GM12878 (cell line): ENCODE measurements around the gene DEF6. TPM values are rescaled to one million over a fixed set of nuclear protein-coding genes. Genes with fewer than 3 reads are reported as not detected.

Experiments
- BCL11A ChIP-seq: IDR thresholded peaks from 2 replicates; pipeline ENCODE4 v1.6.1; 2011; ENCODE audit warnings: low read depth, low read length
- CREM ChIP-seq: IDR thresholded peaks from 2 replicates; pipeline ENCODE4 v1.6.1; 2014; ENCODE audit warnings: antibody characterized with exemption, low read depth
- EZH2 ChIP-seq: IDR thresholded peaks from 2 replicates; pipeline ENCODE4 v1.6.1; 2012; ENCODE audit warnings: low read depth, mild to moderate bottlenecking, control low read depth, inconsistent platforms, low read length, borderline replicate concordance; ENCODE audit not compliant: control insufficient read depth
- FOS ChIP-seq: IDR thresholded peaks from 3 replicates; pipeline ENCODE4 v1.6.1; 2011; ENCODE audit warnings: borderline replicate concordance; ENCODE audit not compliant: insufficient read length; ENCODE audit errors: extremely low read depth
- HCFC1 ChIP-seq: fragments of 150-350 bp; IDR thresholded peaks from 2 replicates; pipeline ENCODE4 v1.6.1; 2014; ENCODE audit warnings: low read length
- HDAC6 ChIP-seq: fragments of 200-600 bp; sonication (generic); IDR thresholded peaks from one replicate; pipeline ENCODE4 v1.8.0; 2017; ENCODE audit warnings: antibody characterized with exemption; ENCODE audit not compliant: unreplicated experiment
- HDGF ChIP-seq: fragments of 450-650 bp; IDR thresholded peaks from 2 replicates; pipeline ENCODE4 v1.6.1; 2016; ENCODE audit warnings: antibody characterized with exemption
- IRF4 ChIP-seq: IDR thresholded peaks from 2 replicates; pipeline ENCODE4 v1.6.1; 2011; ENCODE audit warnings: low read depth, low read length
- MTA2 ChIP-seq: fragments of 450-650 bp; IDR thresholded peaks from 2 replicates; pipeline ENCODE4 v1.6.1; 2016; ENCODE audit warnings: low read depth, mild to moderate bottlenecking, moderate library complexity
- NBN ChIP-seq: fragments of 450-650 bp; IDR thresholded peaks from 2 replicates; pipeline ENCODE4 v1.6.1; 2016
- NFYB ChIP-seq: IDR thresholded peaks from 2 replicates; pipeline ENCODE4 v1.6.1; 2011; ENCODE audit warnings: low read depth, mild to moderate bottlenecking, low read length, improper control_type of control experiment, moderate library complexity; ENCODE audit not compliant: insufficient read depth
- PAX8 ChIP-seq: fragments of 450-650 bp; IDR thresholded peaks from 2 replicates; pipeline ENCODE4 v1.6.1; 2017; ENCODE audit warnings: mild to moderate bottlenecking, moderate library complexity
- POLR2A ChIP-seq: IDR thresholded peaks from 2 replicates; pipeline ENCODE4 v1.6.1; 2011; ENCODE audit warnings: low read depth, mild to moderate bottlenecking, low read length
- RAD21 ChIP-seq: IDR thresholded peaks from 2 replicates; pipeline ENCODE4 v1.6.1; 2011; ENCODE audit warnings: mild to moderate bottlenecking, low read depth, low read length, moderate library complexity; ENCODE audit not compliant: insufficient read depth
- SIX5 ChIP-seq: IDR thresholded peaks from 2 replicates; pipeline ENCODE4 v1.6.1; 2011; ENCODE audit warnings: mild to moderate bottlenecking, low read depth, low read length, moderate library complexity; ENCODE audit not compliant: severe bottlenecking
- STAT1 ChIP-seq: fragments of 450-650 bp; conservative IDR thresholded peaks from 2 replicates; pipeline ENCODE4 v1.6.1; 2014; ENCODE audit warnings: antibody characterized with exemption, mild to moderate bottlenecking
- YY1 ChIP-seq: IDR thresholded peaks from 2 replicates; pipeline ENCODE4 v1.6.1; 2011; ENCODE audit warnings: low read depth, mild to moderate bottlenecking, low read length
- ZZZ3 ChIP-seq: IDR thresholded peaks from 2 replicates; pipeline ENCODE4 v1.6.1; 2011; ENCODE audit warnings: low read depth; ENCODE audit not compliant: control insufficient read depth, insufficient read length
- polyA plus RNA-seq, 11 experiments: library from polyadenylated mRNA; depleted of rRNA in 4 of 11; unstranded in 6 of 11; stranded (reverse) in 5 of 11; fragments of >200 nt; fragmentation: Nextera tagmentation in 4 of 11; fragmentation: Illumina TruSeq in 1 of 11; extraction: Ambion mirVana in 4 of 11; extraction: Trizol in 1 of 11; gene quantifications; 1 replicate in 1 of 11; 2 replicates in 10 of 11; pipeline versions ENCODE4 v1.2.1 to v1.2.3, GENCODE V29; 2011 to 2016; ENCODE audit warnings: inconsistent platforms in 2 of 11, missing spikeins in 2 of 11, low read depth in 1 of 11
- total RNA-seq, 4 experiments: library from RNA; depleted of rRNA in 3 of 4; stranded (reverse); fragments of >200 nt in 3 of 4; fragmentation: Illumina TruSeq in 1 of 4; extraction: Trizol in 1 of 4; gene quantifications; 2 replicates each; pipeline versions ENCODE4 v1.2.1 to v1.2.3, GENCODE V29; 2013 to 2021
- TF ChIP-seq, protein P1 (sequence below): IDR thresholded peaks from 2 replicates; pipeline ENCODE4 v1.6.1; 2012; ENCODE audit warnings: low read depth, low read length, improper control_type of control experiment
- TF ChIP-seq, protein P2 (sequence below): fragments of 150-350 bp; IDR thresholded peaks from 2 replicates; pipeline ENCODE4 v1.6.1; 2016; ENCODE audit warnings: low read depth, low read length
- TF ChIP-seq, protein P3 (sequence below): IDR thresholded peaks from 2 replicates; pipeline ENCODE4 v1.6.1; 2012; ENCODE audit warnings: low read depth, low read length, improper control_type of control experiment
- TF ChIP-seq, protein P4 (sequence below): fragments of 450-650 bp; formaldehyde crosslinking; IDR thresholded peaks from 2 replicates; pipeline ENCODE4 v1.4.0; 2020; ENCODE audit warnings: mild to moderate bottlenecking, moderate library complexity

DEF6 gene
- total and polyA plus RNA-seq, 10 of the 15 experiments (the other 5 are each of a cell fraction or from before 2014, with no cell fraction given) = 3.3 to 69.5 (median 48.8) TPM

DNA sequence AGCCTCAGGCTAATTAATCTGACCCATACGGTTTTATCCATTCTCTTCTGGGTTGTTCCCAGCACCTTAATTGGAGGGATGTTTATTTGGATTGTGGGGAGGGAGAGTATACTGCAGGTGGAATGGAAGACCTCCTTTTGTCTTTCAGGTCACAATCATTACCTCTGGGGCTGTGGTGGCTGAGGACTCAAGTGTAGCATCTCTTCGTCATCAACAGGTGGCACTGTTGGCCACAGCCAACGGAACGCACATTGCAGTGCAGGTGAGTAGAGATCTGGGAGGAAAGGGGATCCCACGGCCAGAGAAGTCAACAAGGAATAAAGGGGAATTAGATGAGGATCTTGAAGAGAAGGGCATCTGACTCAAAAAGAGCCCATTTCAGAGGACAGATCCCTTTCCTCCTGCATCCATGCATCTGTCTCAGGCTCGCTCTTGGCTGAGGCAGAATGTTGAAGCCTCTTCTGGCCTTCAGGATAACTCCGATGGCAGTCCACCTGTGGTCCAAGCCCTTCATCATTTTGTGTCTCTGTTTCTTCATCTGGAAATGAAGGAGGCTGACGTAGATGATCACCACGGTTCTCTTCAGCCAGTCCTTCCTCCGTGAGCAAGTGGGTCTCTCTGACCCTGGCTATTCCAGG lies 3.2 kb upstream of the DEF6 start (continued):
- TF ChIP-seq IRF4 (no peak), CREM (0 out of 2 replicates have a peak, but pooled peaks have one; percentile 37), HDGF (no peak), EZH2 (no peak), NFYB (no peak), YY1 (no peak), FOS (no peak), HCFC1 (no peak), ZZZ3 (no peak), PAX8 (no peak), SIX5 (no peak), MTA2 (no peak), HDAC6 (no peak), RAD21 (peak; percentile 65), POLR2A (no peak), NBN (no peak), BCL11A (no peak), STAT1 (no peak)
- TF ChIP-seq, protein P1, sequence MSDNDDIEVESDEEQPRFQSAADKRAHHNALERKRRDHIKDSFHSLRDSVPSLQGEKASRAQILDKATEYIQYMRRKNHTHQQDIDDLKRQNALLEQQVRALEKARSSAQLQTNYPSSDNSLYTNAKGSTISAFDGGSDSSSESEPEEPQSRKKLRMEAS = no peak
- TF ChIP-seq, protein P2, sequence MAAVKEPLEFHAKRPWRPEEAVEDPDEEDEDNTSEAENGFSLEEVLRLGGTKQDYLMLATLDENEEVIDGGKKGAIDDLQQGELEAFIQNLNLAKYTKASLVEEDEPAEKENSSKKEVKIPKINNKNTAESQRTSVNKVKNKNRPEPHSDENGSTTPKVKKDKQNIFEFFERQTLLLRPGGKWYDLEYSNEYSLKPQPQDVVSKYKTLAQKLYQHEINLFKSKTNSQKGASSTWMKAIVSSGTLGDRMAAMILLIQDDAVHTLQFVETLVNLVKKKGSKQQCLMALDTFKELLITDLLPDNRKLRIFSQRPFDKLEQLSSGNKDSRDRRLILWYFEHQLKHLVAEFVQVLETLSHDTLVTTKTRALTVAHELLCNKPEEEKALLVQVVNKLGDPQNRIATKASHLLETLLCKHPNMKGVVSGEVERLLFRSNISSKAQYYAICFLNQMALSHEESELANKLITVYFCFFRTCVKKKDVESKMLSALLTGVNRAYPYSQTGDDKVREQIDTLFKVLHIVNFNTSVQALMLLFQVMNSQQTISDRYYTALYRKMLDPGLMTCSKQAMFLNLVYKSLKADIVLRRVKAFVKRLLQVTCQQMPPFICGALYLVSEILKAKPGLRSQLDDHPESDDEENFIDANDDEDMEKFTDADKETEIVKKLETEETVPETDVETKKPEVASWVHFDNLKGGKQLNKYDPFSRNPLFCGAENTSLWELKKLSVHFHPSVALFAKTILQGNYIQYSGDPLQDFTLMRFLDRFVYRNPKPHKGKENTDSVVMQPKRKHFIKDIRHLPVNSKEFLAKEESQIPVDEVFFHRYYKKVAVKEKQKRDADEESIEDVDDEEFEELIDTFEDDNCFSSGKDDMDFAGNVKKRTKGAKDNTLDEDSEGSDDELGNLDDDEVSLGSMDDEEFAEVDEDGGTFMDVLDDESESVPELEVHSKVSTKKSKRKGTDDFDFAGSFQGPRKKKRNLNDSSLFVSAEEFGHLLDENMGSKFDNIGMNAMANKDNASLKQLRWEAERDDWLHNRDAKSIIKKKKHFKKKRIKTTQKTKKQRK = no peak
- TF ChIP-seq, protein P3, sequence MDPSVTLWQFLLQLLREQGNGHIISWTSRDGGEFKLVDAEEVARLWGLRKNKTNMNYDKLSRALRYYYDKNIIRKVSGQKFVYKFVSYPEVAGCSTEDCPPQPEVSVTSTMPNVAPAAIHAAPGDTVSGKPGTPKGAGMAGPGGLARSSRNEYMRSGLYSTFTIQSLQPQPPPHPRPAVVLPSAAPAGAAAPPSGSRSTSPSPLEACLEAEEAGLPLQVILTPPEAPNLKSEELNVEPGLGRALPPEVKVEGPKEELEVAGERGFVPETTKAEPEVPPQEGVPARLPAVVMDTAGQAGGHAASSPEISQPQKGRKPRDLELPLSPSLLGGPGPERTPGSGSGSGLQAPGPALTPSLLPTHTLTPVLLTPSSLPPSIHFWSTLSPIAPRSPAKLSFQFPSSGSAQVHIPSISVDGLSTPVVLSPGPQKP = no peak
- TF ChIP-seq, protein P4, sequence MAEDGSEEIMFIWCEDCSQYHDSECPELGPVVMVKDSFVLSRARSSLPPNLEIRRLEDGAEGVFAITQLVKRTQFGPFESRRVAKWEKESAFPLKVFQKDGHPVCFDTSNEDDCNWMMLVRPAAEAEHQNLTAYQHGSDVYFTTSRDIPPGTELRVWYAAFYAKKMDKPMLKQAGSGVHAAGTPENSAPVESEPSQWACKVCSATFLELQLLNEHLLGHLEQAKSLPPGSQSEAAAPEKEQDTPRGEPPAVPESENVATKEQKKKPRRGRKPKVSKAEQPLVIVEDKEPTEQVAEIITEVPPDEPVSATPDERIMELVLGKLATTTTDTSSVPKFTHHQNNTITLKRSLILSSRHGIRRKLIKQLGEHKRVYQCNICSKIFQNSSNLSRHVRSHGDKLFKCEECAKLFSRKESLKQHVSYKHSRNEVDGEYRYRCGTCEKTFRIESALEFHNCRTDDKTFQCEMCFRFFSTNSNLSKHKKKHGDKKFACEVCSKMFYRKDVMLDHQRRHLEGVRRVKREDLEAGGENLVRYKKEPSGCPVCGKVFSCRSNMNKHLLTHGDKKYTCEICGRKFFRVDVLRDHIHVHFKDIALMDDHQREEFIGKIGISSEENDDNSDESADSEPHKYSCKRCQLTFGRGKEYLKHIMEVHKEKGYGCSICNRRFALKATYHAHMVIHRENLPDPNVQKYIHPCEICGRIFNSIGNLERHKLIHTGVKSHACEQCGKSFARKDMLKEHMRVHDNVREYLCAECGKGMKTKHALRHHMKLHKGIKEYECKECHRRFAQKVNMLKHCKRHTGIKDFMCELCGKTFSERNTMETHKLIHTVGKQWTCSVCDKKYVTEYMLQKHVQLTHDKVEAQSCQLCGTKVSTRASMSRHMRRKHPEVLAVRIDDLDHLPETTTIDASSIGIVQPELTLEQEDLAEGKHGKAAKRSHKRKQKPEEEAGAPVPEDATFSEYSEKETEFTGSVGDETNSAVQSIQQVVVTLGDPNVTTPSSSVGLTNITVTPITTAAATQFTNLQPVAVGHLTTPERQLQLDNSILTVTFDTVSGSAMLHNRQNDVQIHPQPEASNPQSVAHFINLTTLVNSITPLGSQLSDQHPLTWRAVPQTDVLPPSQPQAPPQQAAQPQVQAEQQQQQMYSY (CRISPR knock-in tag) = no peak
